Osteoblast (primary cell): ENCODE data around the gene CDK5RAP1. TPM values are rescaled to one million over a fixed set of nuclear protein-coding genes. Genes with fewer than 3 reads are reported as not detected.

Experiments
- DNase-seq: peaks from one replicate; pipeline ENCODE4 v3.0.0; 2011; ENCODE audit warnings: low spot score, mixed read lengths; ENCODE audit not compliant: insufficient read length; ENCODE audit errors: missing footprints
- H2AFZ ChIP-seq: 2 replicates; pipeline ENCODE4 v1.6.0; 2011; ENCODE audit warnings: mild to moderate bottlenecking, low read length
- H3K27ac ChIP-seq: 2 replicates; pipeline ENCODE4 v1.5.1; 2011; ENCODE audit warnings: mild to moderate bottlenecking, low read depth, low read length, moderate library complexity
- H3K27me3 ChIP-seq: 2 replicates; pipeline ENCODE4 v1.6.0; 2012; ENCODE audit warnings: mild to moderate bottlenecking, control low read depth, inconsistent platforms, low read length, moderate library complexity; ENCODE audit not compliant: insufficient read depth
- H3K36me3 ChIP-seq: 2 replicates; pipeline ENCODE4 v1.5.1; 2011; ENCODE audit warnings: mild to moderate bottlenecking, low read length, control low read depth, moderate library complexity; ENCODE audit not compliant: insufficient read depth
- H3K4me1 ChIP-seq: 2 replicates; pipeline ENCODE4 v1.5.1; 2011; ENCODE audit warnings: mild to moderate bottlenecking, low read length, control low read depth, moderate library complexity; ENCODE audit not compliant: insufficient read depth
- H3K4me2 ChIP-seq: 2 replicates; pipeline ENCODE4 v1.6.0; 2011; ENCODE audit warnings: mild to moderate bottlenecking, low read length; ENCODE audit not compliant: insufficient read depth
- H3K4me3 ChIP-seq: fragments of 200-600 bp; sonication (generic); 3 replicates; pipeline ENCODE4 v1.5.1; 2012; ENCODE audit warnings: mild to moderate bottlenecking, low read length, inconsistent platforms; ENCODE audit not compliant: insufficient read depth
- H3K79me2 ChIP-seq: 2 replicates; pipeline ENCODE4 v1.6.0; 2012; ENCODE audit warnings: mild to moderate bottlenecking, low read length, control low read depth, inconsistent platforms; ENCODE audit not compliant: insufficient read depth
- H3K9me3 ChIP-seq: 2 replicates; pipeline ENCODE4 v1.5.1; 2011; ENCODE audit warnings: low read depth, low read length, control low read depth
- H4K20me1 ChIP-seq: 2 replicates; pipeline ENCODE4 v1.6.0; 2012; ENCODE audit warnings: mild to moderate bottlenecking, low read length, control low read depth; ENCODE audit not compliant: insufficient read depth
- CTCF ChIP-seq: IDR thresholded peaks from 2 replicates; pipeline ENCODE4 v1.5.1; 2011; ENCODE audit warnings: mild to moderate bottlenecking, low read depth, low read length, moderate library complexity; ENCODE audit errors: extremely low read depth
- total RNA-seq: library from RNA; depleted of rRNA; stranded (reverse); fragments of >200 nt; gene quantifications from 2 replicates; pipeline ENCODE4 v1.2.3, GENCODE V29; 2012

Gene CDK5RAP1
- total RNA-seq, 1 donor = 16.6 TPM

GRCh38 chr20:33370291-33370690 lies 31.0 kb downstream of the CDK5RAP1 start:
- no peak for TF ChIP-seq CTCF
- Histone ChIP-seq H3K4me1 (peaks cover 16% of the 10 kb centered on the region), H3K4me2 (no peak overlapping the region), H2AFZ (no peak overlapping the region), H3K27me3 (no peaks in the 10 kb centered on the region), H3K79me2 (no peaks in the 10 kb centered on the region), H3K4me3 (no peak overlapping the region), H4K20me1 (no peaks in the 10 kb centered on the region), H3K27ac (no peak overlapping the region), H3K9me3 (no peaks in the 10 kb centered on the region), H3K36me3 (peaks cover 34% of the 10 kb centered on the region)
- DNase-seq = no peak

GRCh38 chr20:33362898-33363297 lies 38.4 kb downstream of the CDK5RAP1 start:
- H3K4me1 ChIP-seq = no peaks in the 10 kb centered on the region
- no peaks in the 10 kb centered on the region for H4K20me1 ChIP-seq
- H2AFZ ChIP-seq = no peak overlapping the region
- H3K36me3 ChIP-seq = peaks cover 37% of the 10 kb centered on the region
- no peaks in the 10 kb centered on the region for H3K27me3 ChIP-seq
- H3K4me2 ChIP-seq = no peak overlapping the region
- H3K4me3 ChIP-seq = no peak overlapping the region
- no peak for DNase-seq
- H3K79me2 ChIP-seq = no peaks in the 10 kb centered on the region
- H3K9me3 ChIP-seq = no peaks in the 10 kb centered on the region
- H3K27ac ChIP-seq = no peak overlapping the region
- TF ChIP-seq CTCF = no peak

- Histone ChIP-seq H3K79me2 (no peaks in the 10 kb centered on the region), H3K4me2 (no peak overlapping the region), H4K20me1 (no peaks in the 10 kb centered on the region)
Measured at GRCh38 chr20:33359399-33360261, 41.7 kb downstream of the CDK5RAP1 start.

More at GRCh38 chr20:33359399-33360261, 41.7 kb downstream of the CDK5RAP1 start:
- no peak for TF ChIP-seq CTCF
- no peak overlapping the region for H3K4me3 ChIP-seq
- H3K9me3 ChIP-seq = no peaks in the 10 kb centered on the region
- no peak overlapping the region for H3K27ac ChIP-seq
- H3K4me1 ChIP-seq = no peaks in the 10 kb centered on the region
- no peaks in the 10 kb centered on the region for H3K27me3 ChIP-seq
- H2AFZ ChIP-seq = no peak overlapping the region
- peaks cover 26% of the 10 kb centered on the region for H3K36me3 ChIP-seq
- no peak for DNase-seq
